Vagina (tissue), 2 donors: Measurements from ENCODE around the gene ZNF12. TPM values are rescaled to one million over a fixed set of nuclear protein-coding genes. Genes with fewer than 3 reads are reported as not detected.

Experiments
- DNase-seq, 2 donors: peaks; one replicate each; pipeline ENCODE4 v3.0.0-alpha.2; 2017; ENCODE audit errors: extremely low spot score in 2 of 2
- H3K27ac ChIP-seq: fragments of 200-600 bp; sonication (generic); one replicate; pipeline ENCODE4 v1.5.1; 2019
- H3K27me3 ChIP-seq: fragments of 200-600 bp; sonication (generic); one replicate; pipeline ENCODE4 v1.5.1; 2019
- H3K36me3 ChIP-seq, 2 donors: fragments of 200-600 bp; sonication (generic); one replicate each; pipeline ENCODE4 v1.5.1; 2017 to 2019
- H3K4me1 ChIP-seq: fragments of 200-600 bp; sonication (generic); one replicate; pipeline ENCODE4 v1.5.1; 2019
- H3K4me3 ChIP-seq, 2 donors: fragments of 200-600 bp; sonication (generic); 1 replicate in 1 of 2; 2 replicates in 1 of 2; pipeline ENCODE4 v1.5.1; 2016 to 2019
- H3K9me3 ChIP-seq: fragments of 200-600 bp; sonication (generic); one replicate; pipeline ENCODE4 v1.5.1; 2019
- CTCF ChIP-seq, 3 experiments: fragments of 450-650 bp in 2 of 3; fragments of 200-600 bp in 1 of 3; sonication (generic) in 1 of 3; IDR thresholded peaks; one replicate each; pipeline ENCODE4 v1.5.1; 2017 to 2019; ENCODE audit warnings: antibody characterized with exemption in 3 of 3, mild to moderate bottlenecking in 2 of 3, moderate library complexity in 2 of 3
- POLR2A ChIP-seq, 2 donors: fragments of 450-650 bp; IDR thresholded peaks; one replicate each; pipeline ENCODE4 v1.6.1; 2017; ENCODE audit warnings: antibody characterized with exemption in 2 of 2, mild to moderate bottlenecking in 2 of 2, moderate library complexity in 2 of 2
- POLR2AphosphoS5 ChIP-seq, 2 donors: sonication (generic); formaldehyde crosslinking; IDR thresholded peaks; one replicate each; pipeline ENCODE4 v1.9.0; 2017; ENCODE audit warnings: antibody characterized with exemption in 2 of 2, mild to moderate bottlenecking in 2 of 2, low read depth in 1 of 2; ENCODE audit not compliant: insufficient read depth in 1 of 2
- intact Hi-C: fragments of 100-400 bp; cut with DNase I; formaldehyde crosslinking; loops from one replicate; pipeline ENCODE4 v1.15.1; 2023
- total RNA-seq: library from RNA; depleted of rRNA; stranded (reverse); fragments of >200 nt; gene quantifications from one replicate; pipeline ENCODE4 v1.2.3, GENCODE V29; 2016

Gene ZNF12
- total RNA-seq, 1 donor from 2014 or later = 49.8 TPM

DNA sequence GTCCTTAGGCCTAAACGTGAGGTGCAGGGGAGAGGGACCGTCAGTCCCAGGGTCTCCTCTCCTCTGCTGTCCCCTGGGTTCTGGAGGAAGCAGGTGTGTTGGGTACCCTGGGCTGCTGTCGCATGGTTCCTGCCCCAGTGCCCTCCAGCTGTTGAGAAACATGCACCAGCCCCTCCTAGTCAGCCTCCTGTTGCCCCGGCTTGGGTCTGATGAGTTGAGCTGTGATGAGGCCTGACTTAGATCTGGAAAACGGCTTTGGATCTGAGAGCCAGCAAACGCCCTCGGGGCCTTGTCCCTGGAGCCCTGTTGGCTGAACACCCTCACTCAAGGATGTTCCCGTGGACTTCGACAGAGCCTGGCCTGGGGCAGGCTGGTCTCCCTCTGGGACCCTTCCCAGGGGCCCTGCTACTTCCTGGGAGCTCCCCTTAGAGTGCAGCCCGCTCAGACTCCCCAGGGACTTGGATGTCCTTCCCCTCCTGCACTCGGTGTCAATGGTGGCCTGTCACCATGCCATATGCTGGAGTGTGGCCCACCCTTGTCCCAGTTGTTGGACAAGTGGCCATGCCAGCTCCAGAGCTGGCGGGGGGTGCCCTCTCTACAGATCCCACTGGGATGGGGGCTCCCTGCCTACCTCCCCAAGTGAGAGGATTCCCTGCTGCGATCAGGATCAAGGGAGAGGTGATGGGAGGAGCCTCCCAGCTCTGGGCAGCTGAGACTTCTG, 57.3 kb downstream of the ZNF12 start:
- intact Hi-C loops = no loop called here
- no peak for DNase-seq
- H3K9me3 ChIP-seq = no peaks in the 10 kb centered on the region

DNA sequence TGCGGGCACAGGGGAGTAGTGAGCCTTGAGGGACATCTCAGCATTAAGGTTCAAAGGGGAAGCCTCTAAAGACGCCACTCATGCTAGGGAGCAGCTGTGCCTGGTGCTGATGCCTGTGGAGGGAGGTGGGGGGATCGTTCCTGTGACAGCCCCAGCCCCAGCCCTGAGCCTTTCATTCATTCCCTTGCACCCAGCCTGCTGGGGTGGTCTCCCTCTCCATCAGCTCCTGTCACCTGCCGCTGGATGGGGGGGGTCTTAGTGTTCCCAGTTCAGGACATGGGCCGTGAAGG, 58.0 kb downstream of the ZNF12 start:
- no peak overlapping the region for H3K4me3 ChIP-seq
- H3K27ac ChIP-seq = no peak overlapping the region
- peaks cover 0 to 59% of the 10 kb centered on the region in 2 donors for H3K36me3 ChIP-seq
- no peaks in the 10 kb centered on the region for H3K4me1 ChIP-seq
- TF ChIP-seq CTCF (IDR thresholded peaks at IDR 0.05) (no peak), POLR2A (IDR thresholded peaks at IDR 0.05) (no peak), POLR2AphosphoS5 (IDR thresholded peaks at IDR 0.05; ENCODE audit: insufficient read depth in 1 of 2, low read depth in 1 of 2) (no peak)
- no peaks in the 10 kb centered on the region for H3K9me3 ChIP-seq
- intact Hi-C loops = no loop called here
- no peaks in the 10 kb centered on the region for H3K27me3 ChIP-seq
- DNase-seq = no peak

More for the DNA sequence above, 57.3 kb downstream of the ZNF12 start:
- Histone ChIP-seq H3K36me3 (peaks cover 0 to 54% of the 10 kb centered on the region in 2 donors), H3K4me3 (no peak overlapping the region), H3K4me1 (no peaks in the 10 kb centered on the region), H3K27ac (no peak overlapping the region), H3K27me3 (no peaks in the 10 kb centered on the region)
- TF ChIP-seq CTCF (IDR thresholded peaks at IDR 0.05) (no peak), POLR2AphosphoS5 (IDR thresholded peaks at IDR 0.05; ENCODE audit: insufficient read depth in 1 of 2, low read depth in 1 of 2) (no peak), POLR2A (IDR thresholded peaks at IDR 0.05) (no peak)

- Histone ChIP-seq H3K9me3 (no peaks in the 10 kb centered on the region), H3K27ac (no peak overlapping the region), H3K4me1 (no peaks in the 10 kb centered on the region), H3K27me3 (no peaks in the 10 kb centered on the region), H3K36me3 (peaks cover 0 to 64% of the 10 kb centered on the region in 2 donors), H3K4me3 (no peak overlapping the region)
- TF ChIP-seq POLR2AphosphoS5 (IDR thresholded peaks at IDR 0.05; ENCODE audit: insufficient read depth in 1 of 2, low read depth in 1 of 2) (no peak), POLR2A (IDR thresholded peaks at IDR 0.05) (no peak), CTCF (IDR thresholded peaks at IDR 0.05) (no peak)
- no peak for DNase-seq
- intact Hi-C loops = no loop called here
Measured at GRCh38 chr7:6648066-6648814, 58.5 kb downstream of the ZNF12 start.

GRCh38 chr7:6647541-6647940, 59.2 kb downstream of the ZNF12 start:
- H3K9me3 ChIP-seq = no peaks in the 10 kb centered on the region
- H3K4me3 ChIP-seq = no peak overlapping the region
- H3K27ac ChIP-seq = no peak overlapping the region
- H3K4me1 ChIP-seq = no peaks in the 10 kb centered on the region
- intact Hi-C loops = no loop called here
- TF ChIP-seq POLR2A (IDR thresholded peaks at IDR 0.05) (no peak), CTCF (IDR thresholded peaks at IDR 0.05) (no peak), POLR2AphosphoS5 (IDR thresholded peaks at IDR 0.05; ENCODE audit: insufficient read depth in 1 of 2, low read depth in 1 of 2) (no peak)
- DNase-seq = no peak
- peaks cover 0 to 68% of the 10 kb centered on the region in 2 donors for H3K36me3 ChIP-seq
- H3K27me3 ChIP-seq = no peaks in the 10 kb centered on the region

DNA sequence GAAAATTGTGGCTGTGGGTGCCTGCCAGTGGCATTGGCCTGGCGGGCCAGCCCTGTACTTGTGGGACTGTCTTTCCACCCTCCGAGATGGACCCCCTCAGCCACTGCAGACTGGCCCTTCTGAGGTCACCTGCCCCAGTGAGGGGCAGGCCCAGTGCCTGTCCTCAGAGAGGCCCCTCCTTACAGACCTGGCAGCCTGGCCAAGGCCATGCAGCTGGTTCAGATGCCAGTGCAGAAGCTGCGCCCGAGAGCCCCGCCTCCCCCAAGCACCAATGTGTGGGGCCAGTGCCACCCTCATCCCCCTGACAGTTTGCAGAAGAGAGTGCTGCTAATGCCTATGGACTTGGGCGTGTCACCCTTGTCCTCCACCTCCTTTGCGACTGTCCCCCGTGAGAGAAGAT, 59.7 kb downstream of the ZNF12 start:
- Histone ChIP-seq H3K36me3 (peaks cover 0 to 68% of the 10 kb centered on the region in 2 donors), H3K27me3 (no peaks in the 10 kb centered on the region)
- intact Hi-C loops = no loop called here

More for the DNA sequence above, 59.7 kb downstream of the ZNF12 start:
- Histone ChIP-seq H3K4me3 (no peak overlapping the region), H3K9me3 (no peaks in the 10 kb centered on the region), H3K4me1 (no peaks in the 10 kb centered on the region), H3K27ac (no peak overlapping the region)
- DNase-seq = no peak
- TF ChIP-seq CTCF (IDR thresholded peaks at IDR 0.05) (no peak), POLR2AphosphoS5 (IDR thresholded peaks at IDR 0.05; ENCODE audit: insufficient read depth in 1 of 2, low read depth in 1 of 2) (no peak), POLR2A (IDR thresholded peaks at IDR 0.05) (no peak)
